T-cell (primary cell): Measurements from ENCODE around the gene MGAT4B. TPM values are rescaled to one million over a fixed set of nuclear protein-coding genes. Genes with fewer than 3 reads are reported as not detected.

Source experiments
- ATAC-seq, 4 experiments: fragments of 200-7000 bp in 3 of 4; fragments of 150-1000 bp in 1 of 4; cut with Tn5 transposase; replicated peaks in 1 of 4; 1 replicate in 3 of 4; 2 replicates in 1 of 4; pipeline ENCODE4 v1.10.0; 2021; ENCODE audit warnings: moderate library complexity in 3 of 4, mild to moderate bottlenecking in 2 of 4, moderate number of reproducible peaks in 1 of 4
- CTCF ChIA-PET, 2 donors: fragments of 300-600 bp; sonication (Branson Sonifier 250); formaldehyde crosslinking; loops; one replicate each; lab custom pipeline; 2022; ENCODE audit warnings: antibody characterized with exemption in 2 of 2; lab: Charles Lee
- POLR2A ChIA-PET, 2 donors: fragments of 300-600 bp; sonication (Branson Sonifier 250); formaldehyde crosslinking; loops; one replicate each; lab custom pipeline; 2022; ENCODE audit warnings: antibody characterized with exemption in 2 of 2; lab: Charles Lee
- DNase-seq, 35 experiments: peaks; one replicate each; pipeline versions ENCODE4 v3.0.0 to v3.0.0-alpha.2; 2013 to 2023
- H3K27ac ChIP-seq: one replicate; pipeline ENCODE4 v1.5.1; 2013; ENCODE audit warnings: low read length
- H3K27me3 ChIP-seq, 2 experiments: replicated peaks in 1 of 2; 1 replicate in 1 of 2; 2 replicates in 1 of 2; pipeline versions ENCODE4 v1.6.1 to v1.7.0; 2013; ENCODE audit warnings: low read length in 1 of 2, mixed read lengths in 1 of 2; ENCODE audit not compliant: control insufficient read depth in 2 of 2, insufficient read depth in 2 of 2; ENCODE audit errors: extremely low read depth in 1 of 2
- H3K36me3 ChIP-seq, 2 donors: 1 replicate in 1 of 2; 2 replicates in 1 of 2; pipeline versions ENCODE4 v1.6.1 to v1.7.0; 2013; ENCODE audit warnings: low read length in 1 of 2; ENCODE audit not compliant: control insufficient read depth in 2 of 2, insufficient read depth in 1 of 2; ENCODE audit errors: extremely low read depth in 1 of 2
- H3K4me1 ChIP-seq, 2 experiments: 1 replicate in 1 of 2; 2 replicates in 1 of 2; pipeline versions ENCODE4 v1.6.1 to v1.7.0; 2013; ENCODE audit warnings: low read length in 2 of 2, mixed read lengths in 1 of 2; ENCODE audit not compliant: insufficient read depth in 2 of 2, control insufficient read depth in 1 of 2; ENCODE audit errors: extremely low read depth in 1 of 2
- H3K4me3 ChIP-seq, 2 donors: 1 replicate in 1 of 2; 2 replicates in 1 of 2; pipeline versions ENCODE4 v1.5.1 to v1.7.0; 2013; ENCODE audit warnings: mild to moderate bottlenecking in 2 of 2, low read length in 1 of 2, moderate library complexity in 1 of 2; ENCODE audit not compliant: control insufficient read depth in 1 of 2; ENCODE audit errors: extremely low read depth in 1 of 2
- H3K9me3 ChIP-seq: 2 replicates; pipeline ENCODE4 v1.7.0; 2013
- H3K27ac Mint-ChIP-seq, 2 donors: one replicate each; pipeline ENCODE4 v1.8.0; 2020 to 2021; ENCODE audit warnings: mild to moderate bottlenecking in 2 of 2, mixed read lengths in 2 of 2
- H3K27me3 Mint-ChIP-seq, 2 donors: one replicate each; pipeline ENCODE4 v1.8.0; 2021 to 2022; ENCODE audit warnings: mixed read lengths in 2 of 2
- H3K36me3 Mint-ChIP-seq: one replicate; pipeline ENCODE4 v1.8.0; 2021; ENCODE audit warnings: mixed read lengths
- H3K4me1 Mint-ChIP-seq, 3 donors: one replicate each; pipeline ENCODE4 v1.8.0; 2020 to 2022; ENCODE audit warnings: mixed read lengths in 3 of 3, mild to moderate bottlenecking in 1 of 3
- H3K4me3 Mint-ChIP-seq, 3 donors: one replicate each; pipeline ENCODE4 v1.8.0; 2020 to 2022; ENCODE audit warnings: mild to moderate bottlenecking in 3 of 3, mixed read lengths in 3 of 3, moderate library complexity in 3 of 3
- H3K9me3 Mint-ChIP-seq, 3 donors: one replicate each; pipeline ENCODE4 v1.8.0; 2020 to 2022; ENCODE audit warnings: mixed read lengths in 3 of 3
- WGBS: methylation state at CpG from one replicate; pipeline ENCODE4 v1.1.5; 2013; ENCODE audit warnings: missing lambda C conversion rate; ENCODE audit not compliant: insufficient coverage; 5-methylcytosine and 5-hydroxymethylcytosine counted together
- total RNA-seq, 35 experiments: library from RNA in 6 of 35; stranded (reverse) in 6 of 35; fragments of 120-200 nt in 1 of 35; gene quantifications; one replicate each; pipeline versions ENCODE4 v1.2.1 to v1.2.4 and lab custom pipeline; 2013 to 2026

The MGAT4B gene
- total RNA-seq, 5 donors from 2014 or later (not counting 1 experiment from before 2014, with no cell fraction given), result 119 to 159 (median 132) TPM

- POLR2A ChIA-PET, result no interaction called here
- Histone ChIP-seq H3K36me3 (peaks cover 21 to 66% of the 10 kb centered on the region in 2 donors), H3K9me3 (no peaks in the 10 kb centered on the region), H3K4me1 (peaks cover 0 to 21% of the 10 kb centered on the region in 2 experiments), H3K27me3 (no peaks in the 10 kb centered on the region), H3K27ac (no peak overlapping the region), H3K4me3 (no peak overlapping the region)
- Mint-ChIP-seq H3K27ac (peak overlapping the region in 1 of 2 donors; percentile 58), H3K4me1 (peaks cover 17 to 29% (median 28%) of the 10 kb centered on the region in 3 donors), H3K9me3 (no peaks in the 10 kb centered on the region), H3K36me3 (peaks cover 61% of the 10 kb centered on the region), H3K27me3 (no peaks in the 10 kb centered on the region), H3K4me3 (no peak overlapping the region)
- CTCF ChIA-PET, result interaction anchor here in 1 of 2 donors (0.5 kb wide), 1 partner anchor 20 kb away, joined by 3 read pairs; no protein-coding TSS in a partner anchor
- DNase-seq (no peak), ATAC-seq (no peak)
- WGBS, result 100% methylated on average over 1 of the region's 3 CpGs
Measured at GRCh38 chr5:179833709-179834070, 27.0 kb upstream of the MGAT4B start.

DNA sequence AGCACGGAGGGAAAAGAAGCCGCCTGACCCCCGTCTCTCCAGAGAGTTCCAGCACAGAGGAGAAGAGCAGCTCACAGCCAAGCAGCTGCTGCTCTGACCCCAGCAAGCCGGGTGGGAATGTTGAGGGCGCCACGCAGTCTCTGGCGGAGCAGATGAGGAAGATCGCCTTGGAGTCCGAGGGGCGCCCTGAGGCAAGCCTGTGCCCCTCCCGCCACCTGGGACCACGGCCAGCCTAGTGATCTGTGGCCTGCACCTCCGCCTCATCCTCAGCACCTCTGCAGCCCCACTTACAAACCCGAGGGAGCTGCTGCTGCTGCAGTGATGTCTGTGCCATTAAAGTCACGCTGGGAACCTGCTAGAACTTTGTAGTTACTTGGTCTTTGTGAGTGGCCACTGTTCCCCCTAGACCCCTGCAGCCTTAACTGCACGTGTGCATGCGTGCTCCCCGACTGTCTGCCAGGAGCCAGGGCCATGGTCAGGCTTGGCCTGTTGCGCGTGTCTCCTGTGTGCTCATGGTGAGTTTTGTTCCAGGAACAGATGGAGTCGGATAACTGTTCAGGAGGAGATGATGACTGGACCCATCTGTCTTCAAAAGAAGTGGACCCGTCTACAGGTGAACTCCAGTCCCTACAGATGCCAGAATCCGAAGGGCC is 26.5 kb upstream of the MGAT4B start:
- CTCF ChIA-PET, result interaction anchor here in 1 of 2 donors (0.5 kb wide), 1 partner anchor 21 kb away, joined by 3 read pairs; no protein-coding TSS in a partner anchor
- Mint-ChIP-seq H3K36me3 (peaks cover 64% of the 10 kb centered on the region), H3K4me1 (peaks cover 17 to 29% (median 28%) of the 10 kb centered on the region in 3 donors), H3K27me3 (no peaks in the 10 kb centered on the region), H3K27ac (peak overlapping the region; percentile 43 to 48), H3K4me3 (no peak overlapping the region), H3K9me3 (no peaks in the 10 kb centered on the region)
- H3K27me3 ChIP-seq, result no peaks in the 10 kb centered on the region
- peaks cover 0 to 21% of the 10 kb centered on the region in 2 experiments for H3K4me1 ChIP-seq
- no peak for ATAC-seq
- DNase-seq, result no peak
- WGBS, result 97% methylated on average over 20 of the region's 23 CpGs
- H3K4me3 ChIP-seq, result no peak overlapping the region
- H3K36me3 ChIP-seq, result peaks cover 21 to 68% of the 10 kb centered on the region in 2 donors
- POLR2A ChIA-PET, result interaction anchor here in 1 of 2 donors (0.6 kb wide), 1 partner anchor 244 kb away, joined by 3 read pairs; no protein-coding TSS in a partner anchor
- H3K9me3 ChIP-seq, result no peaks in the 10 kb centered on the region
- H3K27ac ChIP-seq, result no peak overlapping the region

- Mint-ChIP-seq H3K4me3 (no peak overlapping the region), H3K4me1 (peaks cover 16 to 29% (median 27%) of the 10 kb centered on the region in 3 donors), H3K9me3 (no peaks in the 10 kb centered on the region), H3K36me3 (peaks cover 71% of the 10 kb centered on the region), H3K27me3 (no peaks in the 10 kb centered on the region), H3K27ac (no peak overlapping the region)
- ATAC-seq (no peak), DNase-seq (no peak)
- ChIA-PET POLR2A (interaction anchor here (0.6 to 1.0 kb wide), 2 partner anchors 10 to 243 kb away, joined by 3 read pairs; no protein-coding TSS in a partner anchor), CTCF (interaction anchor here in 1 of 2 donors (0.6 kb wide), 1 partner anchor 21 kb away, joined by 4 read pairs; no protein-coding TSS in a partner anchor)
- no peaks in the 10 kb centered on the region for H3K9me3 ChIP-seq
- no peak overlapping the region for H3K27ac ChIP-seq
- no peak overlapping the region for H3K4me3 ChIP-seq
- no peaks in the 10 kb centered on the region for H3K27me3 ChIP-seq
- peaks cover 0 to 13% of the 10 kb centered on the region in 2 experiments for H3K4me1 ChIP-seq
- peaks cover 21 to 67% of the 10 kb centered on the region in 2 donors for H3K36me3 ChIP-seq
- 98% methylated on average over 20 of the region's 20 CpGs for WGBS
Measured at GRCh38 chr5:179832039-179832745, 25.5 kb upstream of the MGAT4B start.

DNA sequence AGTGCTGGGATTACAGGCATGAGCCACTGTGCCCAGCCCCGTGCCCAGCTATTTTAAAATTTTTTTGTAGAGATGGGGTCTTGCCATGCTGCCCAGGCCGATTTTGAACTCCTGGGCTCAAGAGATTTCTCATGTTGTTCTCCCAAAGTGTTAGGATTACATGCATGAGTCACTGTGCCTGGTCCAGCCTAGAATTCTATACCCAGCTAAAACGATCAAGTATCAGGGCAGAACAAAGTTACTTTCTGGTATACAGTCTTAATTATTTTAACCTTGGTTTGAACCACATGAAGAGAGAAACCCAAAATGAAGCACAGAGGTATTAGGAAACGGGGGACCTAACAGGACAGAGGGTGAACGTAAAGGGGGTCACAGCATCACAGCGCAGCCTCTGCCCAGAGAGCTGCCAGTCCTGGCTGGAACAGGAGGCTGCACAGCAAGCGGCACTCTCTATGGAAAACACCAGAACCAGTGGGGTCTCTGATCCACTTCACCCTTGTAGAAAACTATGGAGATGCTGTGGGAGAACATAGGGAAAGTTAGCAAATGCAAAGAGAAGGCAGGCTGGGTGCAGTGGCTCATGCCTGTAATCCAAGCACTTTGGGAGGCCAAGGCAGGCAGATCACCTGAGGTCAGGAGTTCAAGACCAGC is 24.3 kb upstream of the MGAT4B start:
- H3K9me3 ChIP-seq, result no peaks in the 10 kb centered on the region
- ATAC-seq, result no peak
- no peak for DNase-seq
- 100% methylated on average over 5 of the region's 7 CpGs for WGBS
- H3K4me3 ChIP-seq, result no peak overlapping the region
- H3K4me1 ChIP-seq, result peaks cover 0 to under 1% of the 10 kb centered on the region in 2 experiments
- H3K27ac ChIP-seq, result no peak overlapping the region
- Mint-ChIP-seq H3K4me1 (peaks cover 7 to 21% (median 19%) of the 10 kb centered on the region in 3 donors), H3K4me3 (no peak overlapping the region), H3K9me3 (no peaks in the 10 kb centered on the region), H3K27me3 (no peaks in the 10 kb centered on the region), H3K36me3 (peaks cover 63% of the 10 kb centered on the region), H3K27ac (peak overlapping the region; percentile 22 to 39)
- POLR2A ChIA-PET, result interaction anchor here (0.5 to 0.6 kb wide), 3 partner anchors 9 to 233 kb away, joined by 3 to 5 read pairs (median 3); no protein-coding TSS in a partner anchor
- H3K27me3 ChIP-seq, result no peaks in the 10 kb centered on the region
- H3K36me3 ChIP-seq, result peaks cover 16 to 69% of the 10 kb centered on the region in 2 donors
- CTCF ChIA-PET, result interaction anchor here in 1 of 2 donors (1.0 kb wide), 1 partner anchor 9 kb away, joined by 4 read pairs; no protein-coding TSS in a partner anchor

GRCh38 chr5:179829732-179830435 is 23.2 kb upstream of the MGAT4B start:
- ATAC-seq (no peak), DNase-seq (no peak)
- Mint-ChIP-seq H3K4me1 (peaks cover 6 to 21% (median 17%) of the 10 kb centered on the region in 3 donors), H3K36me3 (peaks cover 64% of the 10 kb centered on the region), H3K27me3 (no peaks in the 10 kb centered on the region), H3K27ac (peak overlapping the region in 1 of 2 donors; percentile 80), H3K4me3 (no peak overlapping the region), H3K9me3 (no peaks in the 10 kb centered on the region)
- ChIA-PET CTCF (interaction anchor here in 1 of 2 donors (0.6 to 1.0 kb wide), 3 partner anchors 8 to 82 kb away, joined by 3 to 5 read pairs (median 4); no protein-coding TSS in a partner anchor), POLR2A (interaction anchor here in 1 of 2 donors (0.5 to 0.6 kb wide), 2 partner anchors 17 to 234 kb away, joined by 3 to 4 read pairs; no protein-coding TSS in a partner anchor)
- no peaks in the 10 kb centered on the region for H3K27me3 ChIP-seq
- 100% methylated on average over 2 of the region's 7 CpGs for WGBS
- no peak overlapping the region for H3K27ac ChIP-seq
- peaks cover 16 to 80% of the 10 kb centered on the region in 2 donors for H3K36me3 ChIP-seq
- no peaks in the 10 kb centered on the region for H3K9me3 ChIP-seq
- no peaks in the 10 kb centered on the region for H3K4me1 ChIP-seq
- no peak overlapping the region for H3K4me3 ChIP-seq
